Inferior parietal cortex (tissue), 1 donor: ENCODE measurements around the gene LONP2.
"Not testable (repeated sequence)": the region's sequence is repeated elsewhere in the genome, so short reads cannot be mapped to it uniquely, and the experiment has no call there.

Experiments
- DNase-seq: peaks from one replicate; pipeline ENCODE4 v3.0.0-alpha.2; 2016; ENCODE audit errors: extremely low spot score

The LONP2 gene

GRCh38 chr16:48393485-48394354, 149.6 kb downstream of the LONP2 start:
- peak; percentile 82 for DNase-seq

GRCh38 chr16:48394355-48394703, 150.2 kb downstream of the LONP2 start:
- DNase-seq: no peak

GRCh38 chr16:48395375-48395774, 151.3 kb downstream of the LONP2 start:
- no peak for DNase-seq

GRCh38 chr16:48402547-48402946, 158.4 kb downstream of the LONP2 start:
- DNase-seq: not testable (repeated sequence)

- no peak for DNase-seq
These were observed 161.1 kb downstream of the LONP2 start for GRCh38 chr16:48405153-48405552.

- DNase-seq: no peak
These were observed 161.8 kb downstream of the LONP2 start for GRCh38 chr16:48405907-48406306.
